Keratinocyte (primary cell): ENCODE results near the gene UNC79. TPM values are rescaled to one million over a fixed set of nuclear protein-coding genes. Genes with fewer than 3 reads are reported as not detected.

Experiments
- DNase-seq: peaks from one replicate; pipeline ENCODE4 v3.0.0-alpha.2; 2011; ENCODE audit warnings: low read depth, missing footprints, low spot score
- FAIRE-seq: peaks from 2 replicates; lab custom pipeline; 2011; peaks lifted over from hg19 to GRCh38; lab: Jason Lieb, UNC
- H2AFZ ChIP-seq: 2 replicates; pipeline ENCODE4 v1.6.0; 2012; ENCODE audit warnings: low read length, control low read depth, inconsistent platforms; ENCODE audit not compliant: control insufficient read depth
- H3K27ac ChIP-seq: 2 replicates; pipeline ENCODE4 v1.5.1; 2011; ENCODE audit warnings: low read length; ENCODE audit not compliant: control insufficient read depth, insufficient read depth
- H3K27me3 ChIP-seq: 3 replicates; pipeline ENCODE4 v1.6.0; 2011; ENCODE audit warnings: low read length; ENCODE audit not compliant: control insufficient read depth, insufficient read depth; ENCODE audit errors: extremely low read depth
- H3K36me3 ChIP-seq, 2 experiments: 2 replicates in 1 of 2; 3 replicates in 1 of 2; pipeline ENCODE4 v1.5.1; 2011; ENCODE audit warnings: low read length in 2 of 2, mild to moderate bottlenecking in 1 of 2; ENCODE audit not compliant: control insufficient read depth in 2 of 2, insufficient read depth in 2 of 2; ENCODE audit errors: extremely low read depth in 1 of 2
- H3K4me1 ChIP-seq: 3 replicates; pipeline ENCODE4 v1.5.1; 2011; ENCODE audit warnings: low read length; ENCODE audit not compliant: control insufficient read depth, insufficient read depth; ENCODE audit errors: extremely low read depth
- H3K4me2 ChIP-seq: 3 replicates; pipeline ENCODE4 v1.6.0; 2011; ENCODE audit warnings: low read depth, low read length; ENCODE audit not compliant: control insufficient read depth, insufficient read depth; ENCODE audit errors: extremely low read depth
- H3K4me3 ChIP-seq, 3 experiments: fragments of 200-600 bp in 1 of 3; sonication (generic) in 1 of 3; 2 replicates in 2 of 3; 3 replicates in 1 of 3; pipeline ENCODE4 v1.5.1; 2011 to 2016; ENCODE audit warnings: low read length in 3 of 3, mild to moderate bottlenecking in 3 of 3, control low read depth in 2 of 3, inconsistent platforms in 1 of 3, low read depth in 1 of 3, mixed read lengths in 1 of 3, mixed run types in 1 of 3, moderate library complexity in 1 of 3; ENCODE audit not compliant: control insufficient read depth in 2 of 3, insufficient read depth in 2 of 3; ENCODE audit errors: extremely low read depth in 1 of 3
- H3K79me2 ChIP-seq: 2 replicates; pipeline ENCODE4 v1.6.0; 2012; ENCODE audit warnings: low read length; ENCODE audit not compliant: control insufficient read depth, insufficient read depth
- H3K9ac ChIP-seq: 3 replicates; pipeline ENCODE4 v1.6.0; 2011; ENCODE audit warnings: low read length; ENCODE audit not compliant: control insufficient read depth, insufficient read depth; ENCODE audit errors: extremely low read depth
- H3K9me1 ChIP-seq: 3 replicates; pipeline ENCODE4 v1.6.0; 2011; ENCODE audit warnings: low read length; ENCODE audit not compliant: control insufficient read depth, insufficient read depth; ENCODE audit errors: extremely low read depth
- H3K9me3 ChIP-seq: 2 replicates; pipeline ENCODE4 v1.5.1; 2012; ENCODE audit warnings: low read depth, low read length; ENCODE audit not compliant: control insufficient read depth
- H4K20me1 ChIP-seq: 3 replicates; pipeline ENCODE4 v1.6.0; 2011; ENCODE audit warnings: low read length; ENCODE audit not compliant: control insufficient read depth, insufficient read depth; ENCODE audit errors: extremely low read depth
- CTCF ChIP-seq, 3 experiments: IDR thresholded peaks in 1 of 3; conservative IDR thresholded peaks in 1 of 3; optimal IDR thresholded peaks in 1 of 3; 2 replicates in 2 of 3; 3 replicates in 1 of 3; pipeline versions ENCODE3 to v1.5.1; 2011; ENCODE audit warnings: low read length in 3 of 3, mild to moderate bottlenecking in 3 of 3, moderate library complexity in 2 of 3, control low read depth in 1 of 3, inconsistent platforms in 1 of 3; ENCODE audit not compliant: insufficient read depth in 2 of 3; ENCODE audit errors: extremely low read depth in 1 of 3
- EZH2 ChIP-seq: IDR thresholded peaks from one replicate; pipeline ENCODE4 v1.6.1; 2012; ENCODE audit warnings: inconsistent platforms, mild to moderate bottlenecking, low read length, moderate library complexity
- dilution Hi-C: fragments of 300-500 bp; cut with MboI; formaldehyde crosslinking; loops from one replicate; pipeline ENCODE4 v1.7.0; 2020; ENCODE audit warnings: low sequenced_read_pairs; ENCODE audit not compliant: extremely low pct_ligation_motif_present
- polyA plus RNA-seq, 5 experiments: library from polyadenylated mRNA; depleted of rRNA in 3 of 5; stranded (reverse) in 3 of 5; stranded (forward) in 1 of 5; unstranded in 1 of 5; fragments of >200 nt; gene quantifications; 1 replicate in 1 of 5; 2 replicates in 3 of 5; 3 replicates in 1 of 5; pipeline versions ENCODE4 v1.2.1 to v1.2.3, GENCODE V29; 2011 to 2012; ENCODE audit warnings: missing spikeins in 2 of 5, low read depth in 1 of 5, low replicate concordance in 1 of 5

UNC79 gene
- polyA plus RNA-seq, 1 donor (not counting 4 experiments of a cell fraction or from before 2014, with no cell fraction given): 0.01 TPM

- no peak for FAIRE-seq
- Histone ChIP-seq H3K9me1 (no peaks in the 10 kb centered on the region), H3K4me3 (no peak overlapping the region), H3K79me2 (no peaks in the 10 kb centered on the region), H4K20me1 (no peaks in the 10 kb centered on the region), H2AFZ (no peak overlapping the region), H3K36me3 (no peaks in the 10 kb centered on the region), H3K9me3 (no peaks in the 10 kb centered on the region), H3K9ac (no peak overlapping the region), H3K27ac (no peak overlapping the region), H3K4me1 (no peaks in the 10 kb centered on the region), H3K4me2 (no peak overlapping the region), H3K27me3 (peaks cover 5% of the 10 kb centered on the region)
- dilution Hi-C loops: no loop called here
- no peak for DNase-seq
- TF ChIP-seq EZH2 (no peak), CTCF (optimal IDR thresholded peaks at IDR 0.05 in 1 of 3, IDR thresholded peaks at IDR 0.05 in 1 of 3, conservative IDR thresholded peaks at IDR 0.05 in 1 of 3; ENCODE audit: extremely low read depth in 1 of 3, insufficient read depth in 2 of 3, low read length in 3 of 3) (no peak)
Observed at GRCh38 chr14:93690146-93690545, 259.4 kb downstream of the UNC79 start.

DNA sequence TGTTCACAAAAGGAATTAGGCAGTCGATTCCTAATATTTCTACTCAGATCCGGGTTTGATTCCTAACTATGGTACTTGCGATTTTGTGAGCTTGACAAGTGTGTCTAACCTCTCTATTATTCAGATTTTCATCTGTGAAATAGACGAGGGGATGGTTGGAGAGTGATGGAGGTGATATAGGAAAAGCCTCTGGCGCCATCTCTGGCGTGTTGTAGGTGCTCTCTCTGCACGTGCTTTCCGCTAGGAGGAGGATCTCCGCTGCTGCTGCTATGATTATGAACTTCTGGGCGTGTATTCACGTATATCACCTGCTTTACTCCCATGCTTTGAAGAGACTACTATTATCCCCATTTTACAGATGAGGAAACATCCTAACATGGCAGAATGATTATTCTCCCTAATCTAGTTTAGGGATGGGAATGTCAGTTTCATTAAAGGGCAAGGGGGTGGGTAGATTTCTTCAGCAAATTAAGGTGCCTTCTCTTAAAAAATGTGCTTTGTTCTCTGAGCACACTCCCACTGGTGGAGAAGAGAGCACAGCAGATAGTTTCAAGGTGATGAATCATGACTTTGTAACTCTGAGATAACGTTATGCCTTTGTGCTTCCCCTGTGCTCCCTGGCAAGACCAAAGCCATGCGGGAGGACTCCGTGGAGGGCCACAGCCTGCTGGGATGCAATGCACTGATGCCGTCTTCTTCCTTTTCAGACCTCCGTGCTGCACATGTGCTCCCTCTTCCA is 260.5 kb downstream of the UNC79 start:
- Histone ChIP-seq H3K9ac (no peak overlapping the region), H3K4me1 (no peaks in the 10 kb centered on the region), H3K27ac (no peak overlapping the region), H3K4me2 (no peak overlapping the region), H3K4me3 (no peak overlapping the region), H4K20me1 (no peaks in the 10 kb centered on the region), H3K27me3 (peaks cover 5% of the 10 kb centered on the region), H2AFZ (no peak overlapping the region), H3K36me3 (no peaks in the 10 kb centered on the region), H3K9me3 (no peaks in the 10 kb centered on the region), H3K79me2 (no peaks in the 10 kb centered on the region), H3K9me1 (no peaks in the 10 kb centered on the region)
- dilution Hi-C loops: no loop called here
- no peak for DNase-seq
- no peak for FAIRE-seq
- no peak for TF ChIP-seq EZH2
- TF ChIP-seq CTCF (optimal IDR thresholded peaks at IDR 0.05 in 1 of 3, IDR thresholded peaks at IDR 0.05 in 1 of 3, conservative IDR thresholded peaks at IDR 0.05 in 1 of 3; ENCODE audit: extremely low read depth in 1 of 3, insufficient read depth in 2 of 3, low read length in 3 of 3): no peak
